H1 (cell line): ENCODE data around the gene ASXL2. TPM values are rescaled to one million over a fixed set of nuclear protein-coding genes. Genes with fewer than 3 reads are reported as not detected.
A peak's percentile ranks its signal among the peaks of the same experiment; 100 is the strongest.
"Not testable (repeated sequence)": the region's sequence is repeated elsewhere in the genome, so short reads cannot be mapped to it uniquely, and the experiment has no call there.

Experiments
- CTCF ChIA-PET: fragments of 300-600 bp; sonication (Branson Sonifier 250); formaldehyde crosslinking; loops from one replicate; lab custom pipeline; 2021; ENCODE audit not compliant: partially characterized antibody; lab: Charles Lee
- POLR2A ChIA-PET: fragments of 300-600 bp; sonication (Branson Sonifier 250); formaldehyde crosslinking; loops from one replicate; lab custom pipeline; 2021; ENCODE audit warnings: inconsistent platforms; ENCODE audit not compliant: partially characterized antibody; lab: Charles Lee
- DNase-seq, 2 experiments: peaks; one replicate each; pipeline versions ENCODE4 v3.0.0 to v3.0.0-alpha.2; 2010 to 2022; ENCODE audit warnings: low spot score in 2 of 2, low read depth in 1 of 2, mixed read lengths in 1 of 2
- FAIRE-seq: peaks from 2 replicates; lab custom pipeline; 2011; peaks lifted over from hg19 to GRCh38; lab: Jason Lieb, UNC
- H2AFZ ChIP-seq: 2 replicates; pipeline ENCODE4 v1.8.1; 2012; ENCODE audit warnings: low read length, inconsistent platforms
- H2AK5ac ChIP-seq: 2 replicates; pipeline ENCODE4 v1.6.1; 2013; ENCODE audit warnings: low read depth, low read length
- H2BK120ac ChIP-seq: replicated peaks from 2 replicates; pipeline ENCODE3; 2013; ENCODE audit warnings: low read depth, low read length, inconsistent platforms
- H2BK12ac ChIP-seq: 2 replicates; pipeline ENCODE4 v1.6.1; 2013; ENCODE audit warnings: low read depth, low read length
- H2BK15ac ChIP-seq: 2 replicates; pipeline ENCODE4 v1.6.1; 2013; ENCODE audit warnings: low read length
- H2BK20ac ChIP-seq: 2 replicates; pipeline ENCODE4 v1.6.1; 2013; ENCODE audit warnings: low read length
- H2BK5ac ChIP-seq: 2 replicates; pipeline ENCODE4 v1.6.1; 2013; ENCODE audit warnings: low read depth, low read length
- H3K14ac ChIP-seq: 2 replicates; pipeline ENCODE4 v1.6.1; 2013; ENCODE audit warnings: inconsistent platforms; ENCODE audit not compliant: insufficient read length
- H3K18ac ChIP-seq: 2 replicates; pipeline ENCODE4 v1.6.1; 2013; ENCODE audit warnings: low read length; ENCODE audit errors: extremely low read depth
- H3K23ac ChIP-seq: 2 replicates; pipeline ENCODE4 v1.6.1; 2013; ENCODE audit warnings: inconsistent platforms; ENCODE audit not compliant: insufficient read length
- H3K23me2 ChIP-seq: 2 replicates; pipeline ENCODE4 v1.6.1; 2013; ENCODE audit warnings: low read depth, low read length
- H3K27ac ChIP-seq: 2 replicates; pipeline ENCODE4 v1.6.1; 2011; ENCODE audit warnings: low read depth, low read length, inconsistent platforms
- H3K27me3 ChIP-seq, 4 experiments: replicated peaks in 1 of 4; 1 replicate in 1 of 4; 2 replicates in 3 of 4; pipeline versions ENCODE4 v1.6.1 to v1.8.1; 2011 to 2013; ENCODE audit warnings: low read length in 3 of 4, mild to moderate bottlenecking in 3 of 4, inconsistent platforms in 2 of 4, mixed read lengths in 2 of 4, moderate library complexity in 1 of 4; ENCODE audit not compliant: control insufficient read depth in 3 of 4, insufficient read depth in 3 of 4; ENCODE audit errors: extremely low read depth in 1 of 4
- H3K36me3 ChIP-seq, 4 experiments: 2 replicates each; pipeline versions ENCODE4 v1.6.1 to v1.8.1; 2011 to 2013; ENCODE audit warnings: mild to moderate bottlenecking in 4 of 4, low read length in 3 of 4, moderate library complexity in 2 of 4, control low read depth in 1 of 4, inconsistent platforms in 1 of 4; ENCODE audit not compliant: insufficient read depth in 4 of 4, control insufficient read depth in 2 of 4
- H3K4ac ChIP-seq: replicated peaks from 2 replicates; pipeline ENCODE3; 2013; ENCODE audit warnings: low read length, low read depth, mixed read lengths, inconsistent platforms; ENCODE audit not compliant: insufficient read length
- H3K4me1 ChIP-seq, 4 experiments: replicated peaks in 1 of 4; 1 replicate in 1 of 4; 2 replicates in 3 of 4; pipeline versions ENCODE4 v1.6.1 to v1.8.1; 2011 to 2013; ENCODE audit warnings: low read length in 3 of 4, inconsistent platforms in 2 of 4, mixed read lengths in 1 of 4; ENCODE audit not compliant: insufficient read depth in 4 of 4, control insufficient read depth in 3 of 4
- H3K4me2 ChIP-seq, 2 experiments: 2 replicates each; pipeline versions ENCODE4 v1.6.1 to v1.8.1; 2011 to 2013; ENCODE audit warnings: low read depth in 2 of 2, low read length in 2 of 2, control low read depth in 1 of 2, inconsistent platforms in 1 of 2, mild to moderate bottlenecking in 1 of 2; ENCODE audit not compliant: insufficient read depth in 1 of 2
- H3K4me3 ChIP-seq, 4 experiments: fragments of 200-600, 300-600 bp in 1 of 4; sonication (generic), shearing (Covaris generic), sonication (Bioruptor Twin) in 1 of 4; 2 replicates each; pipeline versions ENCODE4 v1.5.1 to v1.8.1; 2011 to 2016; ENCODE audit warnings: low read length in 4 of 4, low read depth in 3 of 4, control low read depth in 2 of 4, inconsistent platforms in 2 of 4, mild to moderate bottlenecking in 2 of 4, mixed read lengths in 1 of 4, moderate library complexity in 1 of 4; ENCODE audit not compliant: insufficient read depth in 2 of 4; ENCODE audit errors: extremely low read depth in 1 of 4
- H3K56ac ChIP-seq: replicated peaks from 2 replicates; pipeline ENCODE3; 2013; ENCODE audit warnings: low read depth, mild to moderate bottlenecking, mixed read lengths, low read length, inconsistent platforms; ENCODE audit not compliant: insufficient read length
- H3K79me1 ChIP-seq: 2 replicates; pipeline ENCODE4 v1.6.1; 2013; ENCODE audit warnings: low read depth, low read length, control low read depth
- H3K79me2 ChIP-seq, 2 experiments: 2 replicates each; pipeline versions ENCODE4 v1.6.1 to v1.8.1; 2012 to 2013; ENCODE audit warnings: low read length in 2 of 2, mild to moderate bottlenecking in 2 of 2, inconsistent platforms in 1 of 2; ENCODE audit not compliant: insufficient read depth in 2 of 2, control insufficient read depth in 1 of 2
- H3K9ac ChIP-seq, 4 experiments: replicated peaks in 1 of 4; 1 replicate in 1 of 4; 2 replicates in 3 of 4; pipeline versions ENCODE4 v1.6.1 to v1.8.1; 2011 to 2013; ENCODE audit warnings: low read depth in 3 of 4, low read length in 3 of 4, control low read depth in 2 of 4, mild to moderate bottlenecking in 2 of 4, moderate library complexity in 2 of 4, inconsistent platforms in 1 of 4; ENCODE audit errors: extremely low read depth in 1 of 4
- H3K9me3 ChIP-seq, 2 experiments: 2 replicates each; pipeline versions ENCODE4 v1.6.1 to v1.8.1; 2012 to 2013; ENCODE audit warnings: mild to moderate bottlenecking in 2 of 2, moderate library complexity in 2 of 2, control low read depth in 1 of 2, inconsistent platforms in 1 of 2, low read depth in 1 of 2, low read length in 1 of 2, mixed read lengths in 1 of 2; ENCODE audit not compliant: insufficient read depth in 2 of 2
- H4K20me1 ChIP-seq, 2 experiments: replicated peaks in 1 of 2; 2 replicates each; pipeline versions ENCODE3 to v1.8.1; 2011 to 2013; ENCODE audit warnings: inconsistent platforms in 2 of 2, low read length in 2 of 2, mild to moderate bottlenecking in 1 of 2; ENCODE audit not compliant: insufficient read depth in 2 of 2, control insufficient read depth in 1 of 2
- H4K5ac ChIP-seq: 2 replicates; pipeline ENCODE4 v1.6.1; 2013; ENCODE audit warnings: low read length, low read depth, mixed read lengths, inconsistent platforms; ENCODE audit not compliant: insufficient read length
- H4K8ac ChIP-seq: 2 replicates; pipeline ENCODE4 v1.8.0; 2013; ENCODE audit warnings: mild to moderate bottlenecking, moderate library complexity, low read length, inconsistent platforms; ENCODE audit not compliant: insufficient read depth; ENCODE audit errors: extremely low read depth
- H4K91ac ChIP-seq: replicated peaks from 2 replicates; pipeline ENCODE3; 2013; ENCODE audit warnings: low read length, mixed read lengths, inconsistent platforms; ENCODE audit not compliant: insufficient read length
- CHD2 ChIP-seq: IDR thresholded peaks from 2 replicates; pipeline ENCODE4 v1.6.1; 2012; ENCODE audit warnings: low read length, improper control_type of control experiment
- CTCF ChIP-seq, 3 experiments: IDR thresholded peaks; 1 replicate in 2 of 3; 2 replicates in 1 of 3; pipeline versions ENCODE4 v1.5.1 to v1.6.1; 2011; ENCODE audit warnings: low read length in 3 of 3, mild to moderate bottlenecking in 3 of 3, inconsistent platforms in 2 of 3, low read depth in 1 of 3, moderate library complexity in 1 of 3; ENCODE audit not compliant: insufficient read depth in 1 of 3; ENCODE audit errors: control extremely low read depth in 1 of 3
- KDM5A ChIP-seq: fragments of 200-600 bp; IDR thresholded peaks from 2 replicates; pipeline ENCODE4 v1.7.1; 2012; ENCODE audit warnings: mild to moderate bottlenecking, low read length, inconsistent platforms, mixed read lengths
- RAD21 ChIP-seq, 2 experiments: IDR thresholded peaks in 1 of 2; conservative IDR thresholded peaks in 1 of 2; 2 replicates each; pipeline ENCODE4 v1.6.1; 2011; ENCODE audit warnings: low read depth in 2 of 2, low read length in 2 of 2, improper control_type of control experiment in 1 of 2, inconsistent platforms in 1 of 2, mild to moderate bottlenecking in 1 of 2, moderate library complexity in 1 of 2
- TAF1 ChIP-seq: IDR thresholded peaks from 2 replicates; pipeline ENCODE4 v1.6.1; 2011; ENCODE audit warnings: mild to moderate bottlenecking, low read depth, low read length
- TEAD4 ChIP-seq: IDR thresholded peaks from 2 replicates; pipeline ENCODE4 v1.6.1; 2012; ENCODE audit warnings: low read depth, low read length, inconsistent platforms, mixed read lengths
- WGBS, 2 experiments: shearing (Covaris generic) in 1 of 2; methylation state at CpG; one replicate each; pipeline versions ENCODE4 v1.1.6 to v1.1.7; 2013 to 2015; ENCODE audit warnings: low lambda C conversion rate in 2 of 2, mixed read lengths in 2 of 2, inconsistent platforms in 1 of 2, low coverage in 1 of 2, missing lambda C conversion rate in 1 of 2; ENCODE audit not compliant: insufficient replicate concordance in 2 of 2, insufficient coverage in 1 of 2, insufficient read length in 1 of 2; ENCODE audit errors: extremely low coverage in 1 of 2, missing lambda C conversion rate in 1 of 2; 5-methylcytosine and 5-hydroxymethylcytosine counted together
- polyA plus RNA-seq, 7 experiments: library from polyadenylated mRNA; depleted of rRNA in 3 of 7; stranded (reverse) in 5 of 7; unstranded in 2 of 7; fragments of >200 nt in 5 of 7; fragments of 200-250 nt in 2 of 7; gene quantifications; 1 replicate in 5 of 7; 2 replicates in 1 of 7; 4 replicates in 1 of 7; pipeline versions ENCODE4 v1.2.1 to v1.2.3, GENCODE V29; 2011 to 2013; ENCODE audit warnings: missing spikeins in 2 of 7, mixed read lengths in 2 of 7
- total RNA-seq: library from RNA; stranded (reverse); fragmentation: NEBNext Ultra II Directional; extraction: Animal tissue kit (Norgen Biotek cat#: 25700); gene quantifications from 2 replicates; pipeline ENCODE4 v1.2.1, GENCODE V29; 2021

The ASXL2 gene
- total and polyA plus RNA-seq, 2 of the 8 experiments (the other 6 are each of a cell fraction or from before 2014, with no cell fraction given), result 7.2 to 41.3 TPM

GRCh38 chr2:25851740-25852503, 26.4 kb downstream of the ASXL2 start (continued):
- TF ChIP-seq CTCF (IDR thresholded peaks at IDR 0.05; ENCODE audit: control extremely low read depth in 1 of 3, insufficient read depth in 1 of 3, low read depth in 1 of 3, low read length in 3 of 3) (peak in 2 of 3 experiments; percentile 36 to 59; a peak in 2 of 4 replicates), KDM5A (no peak), CHD2 (no peak), TEAD4 (no peak), TAF1 (no peak), RAD21 (IDR thresholded peaks at IDR 0.05 in 1 of 2, conservative IDR thresholded peaks at IDR 0.05 in 1 of 2; ENCODE audit: low read depth in 2 of 2, low read length in 2 of 2) (peak; percentile 61)
- TF ChIP-seq, all 59 proteins: peak for 2

- H3K56ac ChIP-seq, H2BK15ac ChIP-seq, H3K23ac ChIP-seq, H2BK5ac ChIP-seq, H3K9ac ChIP-seq, H4K5ac ChIP-seq, H2BK20ac ChIP-seq, H3K4ac ChIP-seq, H4K8ac ChIP-seq, H2AK5ac ChIP-seq, H2BK120ac ChIP-seq, POLR2A ChIA-PET, H3K4me1 ChIP-seq, H3K27me3 ChIP-seq, H3K36me3 ChIP-seq, H3K27ac ChIP-seq, H3K79me1 ChIP-seq, H3K18ac ChIP-seq, H4K91ac ChIP-seq, DNase-seq, H3K4me2 ChIP-seq, H2BK12ac ChIP-seq, H3K14ac ChIP-seq, H3K4me3 ChIP-seq, H2AFZ ChIP-seq, H3K9me3 ChIP-seq, H3K23me2 ChIP-seq, H4K20me1 ChIP-seq: not testable (repeated sequence)
- peaks cover 0 to 76% of the 10 kb centered on the region in 2 experiments; a peak in 2 of 4 replicates for H3K79me2 ChIP-seq
- 77% methylated on average over 4 of the region's 4 CpGs; no CpG with 5 or more reads in 1 of the 2 experiments for WGBS, 2 experiments
- CTCF ChIA-PET, result interaction anchor here (1.7 to 6.3 kb wide), 6 partner anchors 10 to 291 kb away, joined by 4 to 85 read pairs (median 8); partner anchors contain the start of gene ASXL2
- FAIRE-seq, result peak; percentile 28
These were observed 27.9 kb downstream of the ASXL2 start for GRCh38 chr2:25850400-25850799.
